Calu3 (cell line): ENCODE measurements around the gene PNKP. TPM values are rescaled to one million over a fixed set of nuclear protein-coding genes. Genes with fewer than 3 reads are reported as not detected.

ENCODE experiments used
- BruUV-seq: library from RNA; stranded (reverse); fragments of 400-500 nt; replicated peaks from 2 replicates; lab custom pipeline; 2021; lab: Mats Ljungman, UMichigan
- CTCF ChIA-PET: fragments of 300-600 bp; sonication (Branson Sonifier 250); formaldehyde crosslinking; loops from one replicate; lab custom pipeline; 2022; ENCODE audit warnings: antibody characterized with exemption; lab: Charles Lee
- DNase-seq: peaks from one replicate; pipeline ENCODE4 v3.0.0; 2022
- H3K27ac Mint-ChIP-seq: one replicate; pipeline ENCODE4 v1.8.0; 2022; ENCODE audit warnings: mixed read lengths; ENCODE audit not compliant: unreplicated experiment
- H3K27me3 Mint-ChIP-seq: one replicate; pipeline ENCODE4 v1.8.0; 2022; ENCODE audit warnings: mixed read lengths; ENCODE audit not compliant: unreplicated experiment
- H3K36me3 Mint-ChIP-seq: one replicate; pipeline ENCODE4 v1.8.0; 2022; ENCODE audit warnings: mild to moderate bottlenecking, moderate library complexity, mixed read lengths; ENCODE audit not compliant: insufficient read depth, unreplicated experiment
- H3K4me1 Mint-ChIP-seq: one replicate; pipeline ENCODE4 v1.8.0; 2022; ENCODE audit warnings: mild to moderate bottlenecking, low read depth, mixed read lengths; ENCODE audit not compliant: unreplicated experiment
- H3K4me3 Mint-ChIP-seq: one replicate; pipeline ENCODE4 v1.8.0; 2022; ENCODE audit warnings: mild to moderate bottlenecking, low read depth, moderate library complexity, mixed read lengths; ENCODE audit not compliant: unreplicated experiment
- H3K9me3 Mint-ChIP-seq: one replicate; pipeline ENCODE4 v1.8.0; 2022; ENCODE audit warnings: low read depth, mixed read lengths; ENCODE audit not compliant: unreplicated experiment
- intact Hi-C: fragments of 100-400 bp; cut with micrococcal nuclease; formaldehyde crosslinking; loops from one replicate; pipeline ENCODE4 v1.10.0; 2022; ENCODE audit not compliant: unreplicated experiment
- total RNA-seq: library from RNA; stranded (reverse); gene quantifications from 2 replicates; pipeline ENCODE4 v1.2.3, GENCODE V29; 2022
- TF ChIP-seq, protein P1 (sequence below): fragments of 200-600 bp; IDR thresholded peaks from one replicate; pipeline ENCODE4 v1.8.0; 2022; ENCODE audit warnings: antibody characterized with exemption; ENCODE audit not compliant: unreplicated experiment

PNKP gene
- total RNA-seq, 1 experiment from 2014 or later: 189 TPM

- TF ChIP-seq, protein P1, sequence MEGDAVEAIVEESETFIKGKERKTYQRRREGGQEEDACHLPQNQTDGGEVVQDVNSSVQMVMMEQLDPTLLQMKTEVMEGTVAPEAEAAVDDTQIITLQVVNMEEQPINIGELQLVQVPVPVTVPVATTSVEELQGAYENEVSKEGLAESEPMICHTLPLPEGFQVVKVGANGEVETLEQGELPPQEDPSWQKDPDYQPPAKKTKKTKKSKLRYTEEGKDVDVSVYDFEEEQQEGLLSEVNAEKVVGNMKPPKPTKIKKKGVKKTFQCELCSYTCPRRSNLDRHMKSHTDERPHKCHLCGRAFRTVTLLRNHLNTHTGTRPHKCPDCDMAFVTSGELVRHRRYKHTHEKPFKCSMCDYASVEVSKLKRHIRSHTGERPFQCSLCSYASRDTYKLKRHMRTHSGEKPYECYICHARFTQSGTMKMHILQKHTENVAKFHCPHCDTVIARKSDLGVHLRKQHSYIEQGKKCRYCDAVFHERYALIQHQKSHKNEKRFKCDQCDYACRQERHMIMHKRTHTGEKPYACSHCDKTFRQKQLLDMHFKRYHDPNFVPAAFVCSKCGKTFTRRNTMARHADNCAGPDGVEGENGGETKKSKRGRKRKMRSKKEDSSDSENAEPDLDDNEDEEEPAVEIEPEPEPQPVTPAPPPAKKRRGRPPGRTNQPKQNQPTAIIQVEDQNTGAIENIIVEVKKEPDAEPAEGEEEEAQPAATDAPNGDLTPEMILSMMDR: no peak
- peaks cover 23% of the 10 kb centered on the region for H3K36me3 Mint-ChIP-seq
- BruUV-seq: no TSS peak
- H3K9me3 Mint-ChIP-seq: peaks cover 5% of the 10 kb centered on the region
- CTCF ChIA-PET: no interaction called here
- DNase-seq: no peak
- intact Hi-C loops: no loop called here
- peaks cover 24% of the 10 kb centered on the region for H3K4me1 Mint-ChIP-seq
- no peaks in the 10 kb centered on the region for H3K27me3 Mint-ChIP-seq
- no peak overlapping the region for H3K4me3 Mint-ChIP-seq
- H3K27ac Mint-ChIP-seq: no peak overlapping the region
These were observed 22.0 kb downstream of the PNKP start for GRCh38 chr19:49845414-49845813.

DNA sequence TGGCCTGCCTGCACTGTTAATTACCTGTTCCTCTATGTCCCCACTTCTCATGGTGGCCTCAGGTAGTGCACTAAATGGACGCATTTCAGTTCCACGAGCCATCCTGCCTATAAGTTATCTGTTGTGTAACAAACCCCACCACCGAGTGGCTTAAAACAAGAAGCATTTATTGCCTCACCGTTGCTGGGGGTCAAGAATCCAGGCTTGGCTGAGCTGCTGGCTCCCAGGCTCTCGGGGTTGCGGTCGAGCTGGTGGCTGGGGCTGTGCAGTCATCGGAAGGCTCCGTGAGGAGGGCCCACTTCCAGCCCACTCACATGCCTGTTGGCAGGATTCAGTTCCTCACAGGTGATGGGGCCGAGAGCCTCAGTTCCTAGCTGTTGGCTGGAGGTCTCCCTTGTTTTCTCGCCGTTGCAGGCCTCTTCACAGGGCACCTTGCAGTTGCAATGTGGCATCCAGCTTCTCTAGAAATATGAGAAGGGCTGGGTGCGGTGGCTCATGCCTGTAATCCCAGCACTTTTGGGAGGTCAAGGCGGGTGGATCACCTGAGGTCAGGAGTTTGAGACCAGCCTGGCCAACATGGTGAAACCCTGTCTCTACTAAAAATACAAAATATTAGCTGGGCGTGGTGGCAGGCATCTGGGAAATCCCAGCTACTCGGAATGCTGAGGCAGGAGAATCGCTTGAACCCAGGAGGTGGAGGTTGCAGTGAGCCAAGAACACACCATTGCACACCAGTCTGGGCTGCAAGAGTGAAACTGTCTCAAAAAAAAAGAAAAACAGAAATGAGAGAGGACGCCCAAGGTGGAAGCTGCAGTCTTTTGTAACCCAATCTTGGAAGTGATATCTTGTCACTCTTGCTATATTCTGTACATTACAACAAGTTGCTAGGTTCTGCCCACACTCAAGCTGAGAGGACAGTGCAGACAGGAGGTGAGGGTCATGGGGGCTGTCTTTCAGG, 23.0 kb downstream of the PNKP start:
- CTCF ChIA-PET: no interaction called here
- H3K4me3 Mint-ChIP-seq: no peak overlapping the region
- TF ChIP-seq, protein P1: no peak
- no peak for DNase-seq
- BruUV-seq: no TSS peak
- H3K36me3 Mint-ChIP-seq: peaks cover 21% of the 10 kb centered on the region
- H3K27ac Mint-ChIP-seq: no peak overlapping the region
- peaks cover 5% of the 10 kb centered on the region for H3K9me3 Mint-ChIP-seq
- H3K27me3 Mint-ChIP-seq: no peaks in the 10 kb centered on the region
- H3K4me1 Mint-ChIP-seq: peaks cover 17% of the 10 kb centered on the region
- intact Hi-C loops: no loop called here

DNA sequence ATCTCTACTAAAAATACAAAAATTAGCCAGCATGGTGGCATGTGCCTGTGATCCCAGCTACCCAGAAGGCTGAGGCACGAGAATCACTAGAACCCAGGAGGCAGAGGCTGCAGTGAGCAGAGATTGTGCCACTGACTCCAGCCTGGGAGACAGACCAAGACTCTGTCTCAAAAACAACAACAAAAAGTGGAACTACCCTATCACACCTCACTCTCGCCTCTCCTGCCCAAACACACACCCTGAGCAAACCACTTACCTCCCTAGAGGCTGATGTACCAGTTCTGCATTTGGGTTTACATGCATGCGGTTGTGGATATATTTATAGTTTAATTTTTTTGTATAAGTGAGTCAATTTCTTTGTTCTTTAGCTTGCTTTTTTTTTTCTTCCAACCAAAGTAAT, 24.1 kb downstream of the PNKP start:
- no peak for DNase-seq
- Mint-ChIP-seq H3K4me3 (no peak overlapping the region), H3K9me3 (no peaks in the 10 kb centered on the region), H3K36me3 (peaks cover 22% of the 10 kb centered on the region), H3K27ac (no peak overlapping the region), H3K4me1 (peaks cover 6% of the 10 kb centered on the region), H3K27me3 (no peaks in the 10 kb centered on the region)
- TF ChIP-seq, protein P1: no peak
- no TSS peak for BruUV-seq
- intact Hi-C loops: no loop called here
- CTCF ChIA-PET: interaction anchor here (0.7 kb wide), 1 partner anchor 50 kb away, joined by 3 read pairs; no protein-coding TSS in a partner anchor

GRCh38 chr19:49840736-49841249, 26.6 kb downstream of the PNKP start:
- intact Hi-C loops: no loop called here
- TF ChIP-seq, protein P1: no peak
- CTCF ChIA-PET: no interaction called here
- H3K4me1 Mint-ChIP-seq: no peaks in the 10 kb centered on the region
- H3K9me3 Mint-ChIP-seq: no peaks in the 10 kb centered on the region
- no peaks in the 10 kb centered on the region for H3K27me3 Mint-ChIP-seq
- H3K4me3 Mint-ChIP-seq: no peak overlapping the region
- H3K36me3 Mint-ChIP-seq: peaks cover 40% of the 10 kb centered on the region
- DNase-seq: no peak
- H3K27ac Mint-ChIP-seq: peak overlapping the region; percentile 48
- no TSS peak for BruUV-seq
